Psoas muscle (tissue), 8 donors: ENCODE results near the gene PRICKLE1. TPM values are rescaled to one million over a fixed set of nuclear protein-coding genes. Genes with fewer than 3 reads are reported as not detected.

Source experiments
- ATAC-seq, 4 donors: fragments of 200-7000 bp; cut with Tn5 transposase; one replicate each; pipeline ENCODE4 v1.9.1; 2020; ENCODE audit warnings: moderate library complexity in 3 of 4, mild to moderate bottlenecking in 2 of 4
- DNase-seq, 2 donors: peaks; one replicate each; pipeline ENCODE4 v3.0.0-alpha.2; 2020
- H3K27ac ChIP-seq: fragments of 200-600 bp; one replicate; pipeline ENCODE4 v1.8.0; 2022
- H3K27me3 ChIP-seq, 3 donors: fragments of 200-600 bp in 1 of 3; one replicate each; pipeline versions ENCODE4 v1.6.1 to v1.8.0; 2013 to 2022; ENCODE audit warnings: low read length in 2 of 3, mild to moderate bottlenecking in 2 of 3, moderate library complexity in 1 of 3; ENCODE audit not compliant: insufficient read depth in 3 of 3
- H3K36me3 ChIP-seq, 2 donors: fragments of 200-600 bp in 1 of 2; one replicate each; pipeline versions ENCODE4 v1.6.1 to v1.8.0; 2013 to 2022; ENCODE audit warnings: low read depth in 1 of 2, mild to moderate bottlenecking in 1 of 2, moderate library complexity in 1 of 2; ENCODE audit not compliant: insufficient read depth in 1 of 2
- H3K4me1 ChIP-seq: fragments of 200-600 bp; one replicate; pipeline ENCODE4 v1.8.0; 2022
- H3K4me3 ChIP-seq: fragments of 200-600 bp; one replicate; pipeline ENCODE4 v1.8.0; 2022; ENCODE audit warnings: mild to moderate bottlenecking
- H3K9me3 ChIP-seq: fragments of 200-600 bp; one replicate; pipeline ENCODE4 v1.8.0; 2022
- WGBS, 3 donors: extraction: QIAGEN DNeasy Blood & Tissue Kit; methylation state at CpG; one replicate each; pipeline versions ENCODE4 v1.1.6 to v1.1.7; 2013; 5-methylcytosine and 5-hydroxymethylcytosine counted together
- intact Hi-C, 2 donors: fragments of 100-400 bp; cut with DNase I; formaldehyde crosslinking; loops; one replicate each; pipeline versions ENCODE4 v1.11.0 to v1.14.2; 2022
- polyA plus RNA-seq, 3 donors: library from polyadenylated mRNA; stranded (reverse); fragments of 200-250 nt; gene quantifications; one replicate each; pipeline ENCODE4 v1.2.3, GENCODE V29; 2013
- total RNA-seq, 4 donors: library from RNA; stranded (reverse); fragmentation: NEBNext Ultra II Directional in 2 of 4; extraction: Animal tissue kit (Norgen Biotek cat#: 25700) in 2 of 4; gene quantifications; one replicate each; pipeline versions ENCODE4 v1.2.1 to v1.2.4, GENCODE V29; 2021 to 2023
- TF ChIP-seq, protein P1 (sequence below): fragments of 200-600 bp; IDR thresholded peaks from one replicate; pipeline ENCODE4 v1.8.0; 2022; ENCODE audit warnings: antibody characterized with exemption
- donor health status: healthy with polysubstance abuse.
- donor health status: DM: no; HTN: no; CAD: no; lungs with moderate emphysema.
- donor health status: Bipolar disorder and iron deficiency.
- donor health status: healthy.
- donor health status: DM: yes; HTN: yes; CAD: no.
- donor health status: DM: no; HTN: no; CAD: no.
- donor health status: DM: no; HTN: no; CAD: no.
- donor health status: DM: yes; HTN: yes; CAD: no.

Gene PRICKLE1
- total and polyA plus RNA-seq, 7 donors, result 0.37 to 7.6 (median 1.7) TPM

DNA sequence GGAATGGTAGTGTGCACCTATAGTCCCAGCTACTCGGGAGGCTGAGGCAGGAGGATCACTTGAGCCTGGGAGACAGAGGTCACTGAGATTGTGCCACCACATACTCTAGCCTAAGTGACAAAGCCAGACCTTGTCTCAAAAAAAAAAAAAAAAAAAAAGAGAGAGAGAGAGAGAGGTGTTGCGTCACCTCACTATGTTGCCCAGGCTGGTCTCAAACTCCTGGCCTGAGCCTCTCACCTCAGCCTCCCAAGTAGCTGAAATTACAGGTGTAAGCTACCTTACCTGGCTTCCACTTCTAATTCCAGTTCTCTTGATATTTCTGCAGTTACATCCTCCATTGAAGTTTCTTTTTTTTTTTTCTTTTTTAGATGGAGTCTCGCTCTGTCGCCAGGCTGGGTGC lies 94.3 kb downstream of the PRICKLE1 start:
- Histone ChIP-seq H3K9me3 (no peaks in the 10 kb centered on the region), H3K27me3 (no peaks in the 10 kb centered on the region), H3K36me3 (no peaks in the 10 kb centered on the region), H3K27ac (no peak overlapping the region), H3K4me1 (no peaks in the 10 kb centered on the region), H3K4me3 (no peak overlapping the region)
- TF ChIP-seq, protein P1, sequence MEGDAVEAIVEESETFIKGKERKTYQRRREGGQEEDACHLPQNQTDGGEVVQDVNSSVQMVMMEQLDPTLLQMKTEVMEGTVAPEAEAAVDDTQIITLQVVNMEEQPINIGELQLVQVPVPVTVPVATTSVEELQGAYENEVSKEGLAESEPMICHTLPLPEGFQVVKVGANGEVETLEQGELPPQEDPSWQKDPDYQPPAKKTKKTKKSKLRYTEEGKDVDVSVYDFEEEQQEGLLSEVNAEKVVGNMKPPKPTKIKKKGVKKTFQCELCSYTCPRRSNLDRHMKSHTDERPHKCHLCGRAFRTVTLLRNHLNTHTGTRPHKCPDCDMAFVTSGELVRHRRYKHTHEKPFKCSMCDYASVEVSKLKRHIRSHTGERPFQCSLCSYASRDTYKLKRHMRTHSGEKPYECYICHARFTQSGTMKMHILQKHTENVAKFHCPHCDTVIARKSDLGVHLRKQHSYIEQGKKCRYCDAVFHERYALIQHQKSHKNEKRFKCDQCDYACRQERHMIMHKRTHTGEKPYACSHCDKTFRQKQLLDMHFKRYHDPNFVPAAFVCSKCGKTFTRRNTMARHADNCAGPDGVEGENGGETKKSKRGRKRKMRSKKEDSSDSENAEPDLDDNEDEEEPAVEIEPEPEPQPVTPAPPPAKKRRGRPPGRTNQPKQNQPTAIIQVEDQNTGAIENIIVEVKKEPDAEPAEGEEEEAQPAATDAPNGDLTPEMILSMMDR, result no peak
- intact Hi-C loops, result no loop called here
- no peak for ATAC-seq
- 97 to 99% (median 98%) methylated on average over 4 of the region's 4 CpGs for WGBS, 3 donors
- DNase-seq, result no peak

DNA sequence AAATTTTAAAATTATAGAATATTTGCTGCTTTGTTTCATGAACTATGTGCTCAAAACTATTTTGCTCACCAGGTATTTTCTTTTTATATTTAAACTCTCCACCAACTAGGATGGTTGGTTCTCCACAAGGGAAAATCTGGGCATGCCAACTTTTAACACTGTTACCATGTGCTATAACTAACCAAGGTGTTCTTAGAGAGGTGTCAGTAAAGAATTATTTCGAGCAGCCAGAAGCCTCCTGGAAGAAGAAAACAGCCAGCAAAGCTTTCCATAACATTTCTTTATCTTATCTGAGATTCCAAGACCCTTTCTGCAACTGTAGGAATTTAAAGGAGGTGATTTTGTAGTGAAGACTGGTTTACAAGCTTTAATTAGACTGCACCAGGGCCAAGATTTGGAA lies 97.3 kb downstream of the PRICKLE1 start:
- H3K27ac ChIP-seq, result no peak overlapping the region
- no peaks in the 10 kb centered on the region for H3K27me3 ChIP-seq
- no peak for DNase-seq
- H3K9me3 ChIP-seq, result no peaks in the 10 kb centered on the region
- ATAC-seq, result no peak
- WGBS, 3 donors, result 87 to 93% (median 91%) methylated on average over 1 of the region's 1 CpG
- no peaks in the 10 kb centered on the region for H3K4me1 ChIP-seq
- H3K36me3 ChIP-seq, result no peaks in the 10 kb centered on the region
- intact Hi-C loops, result no loop called here
- TF ChIP-seq, protein P1, result no peak
- H3K4me3 ChIP-seq, result no peak overlapping the region

DNA sequence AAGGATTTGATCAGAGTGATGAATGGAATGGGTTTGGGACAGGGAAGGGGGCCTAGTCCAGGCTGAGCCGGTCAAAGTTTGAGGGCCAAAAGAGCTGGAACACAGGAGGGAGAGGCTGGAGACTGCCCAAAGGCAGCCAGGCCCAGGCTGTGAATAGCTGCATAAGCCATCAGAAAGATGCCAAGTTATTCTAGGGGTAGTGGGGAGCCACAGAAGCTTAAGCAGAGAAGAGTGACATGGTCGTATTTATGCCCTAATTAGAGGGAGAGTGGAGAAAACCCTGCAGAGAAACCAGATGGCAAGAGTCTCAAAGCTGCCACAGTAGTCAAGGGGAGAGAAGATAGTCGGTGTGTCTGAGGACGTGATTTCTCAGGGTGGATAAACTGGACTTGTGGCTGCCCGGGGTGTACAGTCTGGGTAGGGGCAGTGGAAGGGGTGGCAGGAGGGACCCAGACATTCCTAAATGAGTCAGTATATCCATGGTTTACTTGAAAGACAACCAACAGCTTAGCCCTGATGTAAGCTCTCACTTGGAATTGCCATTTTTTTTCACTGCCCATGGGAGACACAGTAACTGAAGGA lies 99.2 kb downstream of the PRICKLE1 start:
- Histone ChIP-seq H3K9me3 (no peaks in the 10 kb centered on the region), H3K4me1 (no peaks in the 10 kb centered on the region), H3K36me3 (no peaks in the 10 kb centered on the region), H3K27me3 (no peaks in the 10 kb centered on the region), H3K4me3 (no peak overlapping the region), H3K27ac (no peak overlapping the region)
- DNase-seq (no peak), ATAC-seq (no peak)
- WGBS, 3 donors, result 78 to 89% (median 88%) methylated on average over 5 of the region's 5 CpGs
- TF ChIP-seq, protein P1, result no peak
- intact Hi-C loops, result no loop called here

DNA sequence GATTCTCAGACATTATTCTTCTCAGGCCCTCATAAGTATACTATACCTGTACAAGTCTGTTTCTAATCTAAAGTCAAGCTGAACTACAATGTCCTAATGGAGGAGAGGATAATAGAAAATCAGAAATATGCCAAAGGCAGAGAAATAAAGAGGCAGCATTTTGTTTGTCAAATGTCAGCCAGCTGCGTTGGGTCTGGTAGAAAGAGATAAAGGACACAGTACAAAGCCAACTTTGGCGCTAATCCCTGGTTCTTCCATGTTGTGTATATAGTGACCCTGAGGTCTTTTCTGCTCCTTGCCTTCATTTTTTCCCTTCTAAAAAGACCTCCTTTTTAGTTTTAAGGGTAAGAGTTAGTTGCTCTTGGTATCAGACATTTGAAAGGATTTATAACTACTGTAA lies 103.1 kb downstream of the PRICKLE1 start:
- DNase-seq (no peak), ATAC-seq (no peak)
- H3K36me3 ChIP-seq, result no peaks in the 10 kb centered on the region
- intact Hi-C loops, result no loop called here
- TF ChIP-seq, protein P1, result no peak
- H3K4me3 ChIP-seq, result no peak overlapping the region
- H3K27me3 ChIP-seq, result no peaks in the 10 kb centered on the region
- peaks cover 10% of the 10 kb centered on the region for H3K4me1 ChIP-seq
- no peak overlapping the region for H3K27ac ChIP-seq
- no peaks in the 10 kb centered on the region for H3K9me3 ChIP-seq
- 71 to 82% (median 77%) methylated on average over 2 of the region's 2 CpGs for WGBS, 3 donors

DNA sequence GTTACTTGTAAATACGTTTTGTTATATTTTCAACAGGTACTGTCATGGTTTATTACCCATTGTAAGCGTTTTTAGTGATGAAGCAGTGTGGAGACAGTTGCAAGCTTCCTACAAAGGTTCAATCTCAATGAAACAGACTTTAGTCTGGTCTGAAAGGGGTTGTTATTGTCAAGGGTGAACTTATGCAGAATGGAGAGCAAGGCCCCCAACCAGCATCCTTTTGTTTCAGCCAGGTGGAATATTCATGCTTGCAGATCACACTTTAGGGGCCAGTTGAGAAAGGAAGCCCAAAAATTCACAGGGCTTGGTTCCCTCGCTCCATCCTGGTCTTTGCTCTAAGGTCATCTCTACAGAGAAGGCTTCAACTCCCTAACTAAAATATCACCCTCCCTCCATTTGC lies 103.7 kb downstream of the PRICKLE1 start:
- TF ChIP-seq, protein P1, result no peak
- Histone ChIP-seq H3K4me3 (no peak overlapping the region), H3K4me1 (peaks cover 13% of the 10 kb centered on the region), H3K9me3 (no peaks in the 10 kb centered on the region), H3K27ac (no peak overlapping the region), H3K36me3 (no peaks in the 10 kb centered on the region), H3K27me3 (peaks cover 0 to under 1% (median 0%) of the 10 kb centered on the region in 3 donors)
- intact Hi-C loops, result no loop called here
- no peak for DNase-seq
- WGBS, 3 donors, result 78 to 96% (median 95%) methylated on average over 3 of the region's 3 CpGs
- ATAC-seq, result no peak
